Hepatocyte (in vitro differentiated cells): ENCODE measurements around the gene MRM3. TPM values are rescaled to one million over a fixed set of nuclear protein-coding genes. Genes with fewer than 3 reads are reported as not detected.

Source experiments
- DNase-seq: peaks from one replicate; pipeline ENCODE4 v3.0.0-alpha.2; 2016; ENCODE audit warnings: low spot score
- H2AFZ ChIP-seq: fragments of 200-600 bp; sonication (generic); 2 replicates; pipeline ENCODE4 v1.6.0; 2016; ENCODE audit warnings: antibody characterized with exemption, mild to moderate bottlenecking
- H3K27ac ChIP-seq: fragments of 200-600 bp; sonication (generic); 2 replicates; pipeline ENCODE4 v1.5.1; 2016; ENCODE audit warnings: mild to moderate bottlenecking
- H3K27me3 ChIP-seq: fragments of 200-600 bp; sonication (generic); 2 replicates; pipeline ENCODE4 v1.6.1; 2016
- H3K36me3 ChIP-seq: fragments of 200-600 bp; sonication (generic); replicated peaks from 2 replicates; pipeline ENCODE4 v1.5.1; 2016; ENCODE audit warnings: low read depth; ENCODE audit not compliant: insufficient read depth
- H3K4me1 ChIP-seq: fragments of 200-600 bp; sonication (generic); 2 replicates; pipeline ENCODE4 v1.5.1; 2016; ENCODE audit warnings: mild to moderate bottlenecking, moderate library complexity; ENCODE audit not compliant: insufficient read depth
- H3K4me2 ChIP-seq: fragments of 200-600 bp; sonication (generic); 2 replicates; pipeline ENCODE4 v1.6.0; 2016
- H3K4me3 ChIP-seq: fragments of 200-600 bp; sonication (generic); 2 replicates; pipeline ENCODE4 v1.5.1; 2016; ENCODE audit warnings: mild to moderate bottlenecking
- H3K79me2 ChIP-seq: fragments of 200-600 bp; sonication (generic); 2 replicates; pipeline ENCODE4 v1.6.0; 2017; ENCODE audit warnings: mild to moderate bottlenecking
- H3K9me2 ChIP-seq: fragments of 200-600 bp; sonication (generic); replicated peaks from 2 replicates; pipeline ENCODE4 v1.6.0; 2017; ENCODE audit warnings: mild to moderate bottlenecking; ENCODE audit not compliant: insufficient read depth
- H3K9me3 ChIP-seq: fragments of 200-600 bp; sonication (generic); 2 replicates; pipeline ENCODE4 v1.5.1; 2016; ENCODE audit warnings: low read depth, mild to moderate bottlenecking
- H4K20me1 ChIP-seq: fragments of 200-600 bp; sonication (generic); 2 replicates; pipeline ENCODE4 v1.6.0; 2016; ENCODE audit warnings: mild to moderate bottlenecking; ENCODE audit not compliant: insufficient read depth, poor library complexity, severe bottlenecking
- EZH2 ChIP-seq: fragments of 200-600 bp; sonication (generic); IDR thresholded peaks from 2 replicates; pipeline ENCODE4 v1.6.1; 2016; ENCODE audit warnings: antibody characterized with exemption, mild to moderate bottlenecking, borderline replicate concordance
- EZH2phosphoT487 ChIP-seq: fragments of 200-600 bp; sonication (generic); IDR thresholded peaks from one replicate; pipeline ENCODE4 v1.6.1; 2018; ENCODE audit warnings: antibody characterized with exemption, mild to moderate bottlenecking, low read depth, moderate library complexity; ENCODE audit not compliant: unreplicated experiment, severe bottlenecking
- WGBS: methylation state at CpG from one replicate; pipeline ENCODE4 v1.1.6; 2016; ENCODE audit warnings: low lambda C conversion rate; ENCODE audit errors: missing lambda C conversion rate; 5-methylcytosine and 5-hydroxymethylcytosine counted together
- polyA plus RNA-seq: library from polyadenylated mRNA; unstranded; fragments of >200 nt; fragmentation: Nextera tagmentation; extraction: Ambion mirVana; gene quantifications from 2 replicates; pipeline ENCODE4 v1.2.1, GENCODE V29; 2016
- total RNA-seq: library from RNA; depleted of rRNA; stranded (reverse); fragments of >200 nt; gene quantifications from 2 replicates; pipeline ENCODE4 v1.2.3, GENCODE V29; 2014
- TF ChIP-seq, protein P1 (sequence below): fragments of 200-600 bp; sonication (generic); IDR thresholded peaks from 2 replicates; pipeline ENCODE4 v1.5.1; 2016; ENCODE audit warnings: antibody characterized with exemption, mild to moderate bottlenecking; ENCODE audit not compliant: poor library complexity

Gene MRM3
- total and polyA plus RNA-seq, 2 experiments from 2014 or later: 14.6 to 15.3 TPM

DNA sequence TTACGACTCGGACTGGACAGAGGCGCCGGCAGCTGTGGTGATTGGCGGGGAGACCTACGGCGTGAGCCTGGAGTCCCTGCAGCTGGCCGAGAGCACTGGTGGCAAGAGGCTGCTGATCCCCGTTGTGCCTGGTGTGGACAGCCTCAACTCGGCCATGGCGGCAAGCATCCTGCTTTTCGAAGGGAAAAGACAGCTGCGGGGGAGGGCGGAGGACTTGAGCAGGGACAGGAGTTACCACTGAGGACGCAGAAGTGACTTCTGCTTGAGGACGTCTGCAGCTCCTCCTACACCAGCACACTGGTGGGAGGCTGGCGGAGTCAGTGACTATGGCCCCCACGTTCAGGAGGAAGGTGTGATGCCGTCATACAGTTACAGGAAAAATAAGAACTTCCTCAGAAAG, 9.7 kb downstream of the MRM3 start:
- no peak for DNase-seq
- WGBS: 96% methylated on average over 19 of the region's 19 CpGs
- no peak for TF ChIP-seq EZH2phosphoT487
- Histone ChIP-seq H3K27ac (no peak overlapping the region), H3K27me3 (no peaks in the 10 kb centered on the region), H3K9me2 (no peaks in the 10 kb centered on the region), H3K4me2 (no peak overlapping the region), H3K79me2 (peaks cover 5% of the 10 kb centered on the region), H3K4me1 (peaks cover 7% of the 10 kb centered on the region), H4K20me1 (no peaks in the 10 kb centered on the region), H3K4me3 (no peak overlapping the region), H3K9me3 (no peaks in the 10 kb centered on the region), H2AFZ (no peak overlapping the region), H3K36me3 (no peaks in the 10 kb centered on the region)

DNA sequence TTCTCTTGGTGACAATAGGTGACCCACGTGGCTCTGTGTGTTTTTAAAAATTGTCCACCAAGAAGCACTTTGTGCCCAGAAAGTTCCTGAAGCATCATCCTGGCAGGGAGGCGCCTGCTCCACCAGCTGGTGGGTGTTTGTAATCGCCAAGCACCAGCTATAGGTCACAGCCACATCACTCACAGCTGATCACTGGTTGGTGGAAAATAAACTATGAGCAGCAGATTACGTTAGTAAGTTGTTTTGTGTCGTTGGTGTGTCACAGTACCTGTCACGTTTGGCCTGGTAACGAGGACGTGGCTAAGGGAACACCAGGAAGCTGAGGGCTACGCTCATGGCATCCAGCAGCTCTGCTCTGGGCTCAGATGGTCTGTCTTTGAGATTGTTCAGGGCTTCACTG, 10.1 kb downstream of the MRM3 start:
- no peak for DNase-seq
- Histone ChIP-seq H3K36me3 (no peaks in the 10 kb centered on the region), H3K27ac (no peak overlapping the region)

DNA sequence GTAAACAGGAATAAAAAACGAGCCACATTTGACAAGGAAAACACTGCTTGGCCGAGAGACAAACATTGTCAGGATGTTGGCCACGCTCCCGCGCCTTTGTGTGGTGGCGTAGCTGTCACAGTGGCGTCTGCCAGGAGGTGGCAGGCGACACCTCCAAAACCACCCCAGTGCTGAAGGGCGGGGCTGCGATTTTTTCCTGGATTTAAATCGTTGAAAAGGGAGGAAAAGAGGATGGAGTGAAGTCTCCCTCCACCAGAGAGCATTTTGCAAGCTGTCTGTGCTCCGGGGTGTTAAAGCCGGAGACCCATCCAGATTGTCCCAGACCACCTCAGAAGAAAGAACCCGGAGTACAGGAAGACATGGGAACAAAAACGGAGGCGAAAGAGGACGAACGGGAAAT, 12.7 kb downstream of the MRM3 start:
- DNase-seq: peak; percentile 87
- Histone ChIP-seq H3K9me2 (no peaks in the 10 kb centered on the region), H3K79me2 (no peaks in the 10 kb centered on the region), H3K27me3 (no peaks in the 10 kb centered on the region), H3K9me3 (no peaks in the 10 kb centered on the region), H2AFZ (no peak overlapping the region), H3K4me1 (peaks cover 7% of the 10 kb centered on the region), H4K20me1 (no peaks in the 10 kb centered on the region), H3K36me3 (no peaks in the 10 kb centered on the region), H3K27ac (peak overlapping the region; percentile 31), H3K4me3 (no peak overlapping the region), H3K4me2 (peak overlapping the region; percentile 51)
- TF ChIP-seq EZH2phosphoT487 (no peak), EZH2 (no peak)
- TF ChIP-seq, protein P1, sequence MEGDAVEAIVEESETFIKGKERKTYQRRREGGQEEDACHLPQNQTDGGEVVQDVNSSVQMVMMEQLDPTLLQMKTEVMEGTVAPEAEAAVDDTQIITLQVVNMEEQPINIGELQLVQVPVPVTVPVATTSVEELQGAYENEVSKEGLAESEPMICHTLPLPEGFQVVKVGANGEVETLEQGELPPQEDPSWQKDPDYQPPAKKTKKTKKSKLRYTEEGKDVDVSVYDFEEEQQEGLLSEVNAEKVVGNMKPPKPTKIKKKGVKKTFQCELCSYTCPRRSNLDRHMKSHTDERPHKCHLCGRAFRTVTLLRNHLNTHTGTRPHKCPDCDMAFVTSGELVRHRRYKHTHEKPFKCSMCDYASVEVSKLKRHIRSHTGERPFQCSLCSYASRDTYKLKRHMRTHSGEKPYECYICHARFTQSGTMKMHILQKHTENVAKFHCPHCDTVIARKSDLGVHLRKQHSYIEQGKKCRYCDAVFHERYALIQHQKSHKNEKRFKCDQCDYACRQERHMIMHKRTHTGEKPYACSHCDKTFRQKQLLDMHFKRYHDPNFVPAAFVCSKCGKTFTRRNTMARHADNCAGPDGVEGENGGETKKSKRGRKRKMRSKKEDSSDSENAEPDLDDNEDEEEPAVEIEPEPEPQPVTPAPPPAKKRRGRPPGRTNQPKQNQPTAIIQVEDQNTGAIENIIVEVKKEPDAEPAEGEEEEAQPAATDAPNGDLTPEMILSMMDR: peak; percentile 86
- 44% methylated on average over 18 of the region's 18 CpGs for WGBS

More for the DNA sequence above, 10.1 kb downstream of the MRM3 start:
- Histone ChIP-seq H3K27me3 (no peaks in the 10 kb centered on the region), H3K9me2 (no peaks in the 10 kb centered on the region), H3K4me2 (no peak overlapping the region), H3K9me3 (no peaks in the 10 kb centered on the region), H3K79me2 (peaks cover under 1% of the 10 kb centered on the region), H2AFZ (no peak overlapping the region), H3K4me3 (no peak overlapping the region), H3K4me1 (peaks cover 7% of the 10 kb centered on the region), H4K20me1 (no peaks in the 10 kb centered on the region)
- TF ChIP-seq, protein P1: no peak
- TF ChIP-seq EZH2phosphoT487: no peak
- 87% methylated on average over 9 of the region's 9 CpGs for WGBS

DNA sequence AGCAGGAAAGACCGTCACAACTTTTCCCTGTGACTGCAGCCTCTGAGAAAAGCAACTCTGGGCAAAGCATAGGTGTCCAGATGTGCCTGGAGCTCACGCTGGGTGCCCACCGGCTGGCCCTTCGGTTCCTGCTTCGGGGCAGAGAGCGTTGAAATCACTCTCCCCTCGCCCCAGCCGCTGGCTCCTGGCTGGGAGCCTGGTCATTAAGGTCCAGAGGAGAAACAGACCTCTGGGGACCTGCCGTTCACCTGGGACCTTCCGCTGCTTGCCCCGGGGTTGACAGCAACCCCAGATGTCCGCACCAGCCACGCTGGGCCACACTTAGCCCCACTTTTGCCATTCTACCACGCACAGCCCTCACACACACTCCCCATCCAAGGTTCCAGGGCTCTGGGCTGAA, 13.1 kb downstream of the MRM3 start:
- Histone ChIP-seq H3K27me3 (no peaks in the 10 kb centered on the region), H3K9me2 (no peaks in the 10 kb centered on the region), H4K20me1 (no peaks in the 10 kb centered on the region), H3K9me3 (no peaks in the 10 kb centered on the region), H3K79me2 (no peaks in the 10 kb centered on the region), H3K27ac (peak overlapping the region; percentile 31), H2AFZ (no peak overlapping the region), H3K4me1 (peaks cover 7% of the 10 kb centered on the region), H3K36me3 (no peaks in the 10 kb centered on the region), H3K4me2 (peak overlapping the region; percentile 51), H3K4me3 (no peak overlapping the region)
- WGBS: 86% methylated on average over 14 of the region's 14 CpGs
- TF ChIP-seq EZH2: no peak
- TF ChIP-seq, protein P1: no peak
- no peak for TF ChIP-seq EZH2phosphoT487
- DNase-seq: no peak
